Putamen (tissue), 1 donor: ENCODE data around the gene ANKRD28.
"Not testable (repeated sequence)": the region's sequence is repeated elsewhere in the genome, so short reads cannot be mapped to it uniquely, and the experiment has no call there.

Experiments used
- DNase-seq: peaks from one replicate; pipeline ENCODE4 v3.0.0-alpha.2; 2016; ENCODE audit warnings: low spot score

The ANKRD28 gene

DNA sequence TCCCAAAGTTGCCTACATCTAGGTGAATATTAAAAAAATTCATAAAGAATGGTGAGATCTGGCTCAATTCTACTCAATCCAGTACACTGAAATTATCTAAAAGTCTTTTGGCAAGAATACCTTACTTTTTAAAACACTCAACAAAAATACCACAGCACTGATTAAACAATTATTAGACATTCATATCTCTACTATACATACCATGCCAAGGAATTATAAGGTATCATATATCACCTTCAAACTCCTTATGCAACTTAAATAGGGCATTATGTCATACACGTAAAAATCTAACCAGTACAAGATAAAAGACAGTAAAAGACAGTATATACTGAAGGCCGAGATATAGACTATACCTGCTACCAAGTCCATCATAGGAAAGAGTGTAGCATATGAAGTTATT lies 6.1 kb upstream of the ANKRD28 start:
- DNase-seq: no peak

DNA sequence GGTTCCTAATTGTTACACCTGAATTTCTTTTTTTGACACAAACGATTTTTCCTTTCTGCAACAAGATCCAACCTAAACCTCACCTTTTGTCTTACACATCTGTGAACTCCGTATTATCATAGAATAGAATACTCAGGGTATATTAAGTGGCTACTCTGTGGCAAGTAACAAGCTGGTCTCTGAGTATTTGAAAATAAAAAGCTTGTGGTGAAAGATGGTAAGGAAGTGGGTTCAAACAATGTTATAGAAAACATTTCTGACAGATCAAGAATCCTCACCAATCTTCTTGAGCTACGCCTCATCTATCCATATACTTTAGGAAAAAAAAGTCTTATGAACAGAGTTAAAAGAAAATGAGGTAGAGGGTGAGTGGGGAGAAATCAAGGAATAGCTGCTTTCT lies 3.5 kb upstream of the ANKRD28 start:
- no peak for DNase-seq

DNA sequence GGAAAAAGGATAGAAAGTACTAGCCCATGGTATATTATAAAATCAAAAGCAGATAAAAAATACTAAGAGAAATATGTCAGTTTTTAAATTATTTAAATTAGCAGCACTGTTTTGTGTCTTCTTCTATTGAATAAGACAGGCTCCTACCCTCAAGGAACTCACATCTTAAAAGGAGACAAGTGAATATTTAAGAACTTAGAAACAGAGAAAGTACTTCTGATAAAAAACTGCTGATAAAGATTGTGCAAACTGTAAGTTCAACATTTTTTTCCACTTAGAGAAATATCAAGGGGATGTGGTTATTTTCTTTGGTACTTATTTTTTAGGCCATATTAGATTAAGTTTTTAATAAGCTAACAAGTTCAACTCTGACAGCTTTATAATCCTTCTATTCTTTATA lies 3.0 kb upstream of the ANKRD28 start:
- DNase-seq: no peak

DNA sequence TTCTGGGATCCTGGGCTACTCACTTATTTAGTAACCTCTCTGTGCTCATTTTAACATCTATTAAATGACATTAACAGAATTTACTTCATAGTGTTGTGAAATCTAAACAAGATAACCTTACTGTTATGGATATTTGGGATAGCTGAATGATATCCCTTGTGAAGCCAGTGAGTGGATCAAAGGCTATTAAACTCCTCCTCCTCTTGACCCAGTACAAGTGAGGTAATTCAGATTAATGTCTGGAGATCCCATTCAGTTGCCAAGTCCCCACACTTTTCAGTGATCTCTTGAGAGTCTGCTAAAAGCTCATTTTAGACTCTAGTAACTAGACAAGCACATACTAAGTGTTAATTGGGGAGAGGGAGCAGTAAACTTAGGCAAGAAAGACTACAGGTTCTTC lies 2.5 kb upstream of the ANKRD28 start:
- DNase-seq: no peak

DNA sequence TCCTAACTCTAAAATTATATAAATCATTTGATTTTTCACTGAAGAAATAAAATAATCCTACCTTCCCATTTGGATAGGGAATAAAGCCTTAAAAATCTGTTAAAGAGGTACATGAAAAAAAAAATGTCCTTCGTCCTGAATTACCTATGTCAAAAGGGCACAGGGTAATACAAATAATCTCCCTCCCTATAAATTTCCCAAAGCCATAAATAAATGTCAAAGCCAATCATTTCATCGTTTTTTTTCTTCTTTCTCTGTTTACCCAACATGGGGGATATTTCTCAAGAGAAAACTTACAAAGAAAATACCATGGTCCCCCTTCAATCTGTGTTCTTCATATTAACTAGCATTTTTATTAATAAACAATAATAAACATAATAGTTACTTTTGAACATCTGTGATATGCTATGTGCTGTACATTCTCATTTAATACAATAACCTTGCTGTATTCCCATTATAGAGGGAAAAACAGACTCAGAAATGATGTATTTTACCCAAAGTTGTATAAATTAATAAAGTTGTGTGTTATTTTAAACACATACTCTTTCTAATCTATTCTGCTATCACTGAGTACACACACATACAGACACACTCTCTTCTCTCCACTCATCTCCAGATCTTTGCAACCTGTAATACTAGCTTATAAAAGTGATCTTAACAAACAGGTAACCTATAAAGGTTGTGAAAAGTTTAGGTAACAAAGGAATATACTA lies 910 bp upstream of the ANKRD28 start:
- no peak for DNase-seq

DNA sequence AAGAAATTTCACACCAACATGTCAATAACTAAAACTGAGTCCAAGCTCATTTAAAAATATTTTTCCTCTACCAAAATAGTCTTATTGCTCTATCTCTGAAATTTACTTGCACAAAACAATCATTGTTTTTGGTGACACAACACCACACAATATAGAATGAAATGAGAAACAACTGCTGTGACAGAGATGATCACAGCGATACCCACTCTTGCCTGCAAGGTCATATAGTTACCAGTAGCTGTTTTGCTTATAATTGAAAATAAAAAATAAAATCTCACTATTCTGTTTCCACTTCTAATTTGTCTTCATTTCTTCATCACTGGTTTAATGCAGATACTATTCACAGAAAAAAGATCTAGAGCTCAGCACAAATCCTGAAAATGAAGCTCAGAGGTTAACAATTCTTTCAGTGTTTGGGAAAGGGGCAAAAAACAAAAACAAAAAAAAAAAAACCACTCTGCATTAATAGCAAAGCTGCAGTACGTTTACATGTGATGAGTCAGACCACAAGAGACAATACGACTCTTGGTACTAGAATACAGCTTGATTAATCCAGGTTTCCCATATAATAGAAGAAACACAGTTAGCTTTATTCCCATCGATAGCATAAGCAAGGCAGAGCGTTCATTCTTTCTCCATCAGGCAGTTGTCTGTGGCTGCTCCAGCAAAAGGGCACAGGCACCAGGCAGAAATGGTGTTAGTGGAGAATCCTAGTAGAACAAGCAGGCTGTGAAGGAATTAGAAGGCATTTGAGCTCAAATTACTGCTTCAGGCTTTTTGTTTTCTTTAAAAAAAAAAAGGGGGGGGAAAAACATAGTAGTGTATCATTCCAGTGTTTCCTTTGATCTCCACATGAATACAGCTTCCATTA lies 773 bp downstream of the ANKRD28 start:
- DNase-seq: peak; percentile 73

DNA sequence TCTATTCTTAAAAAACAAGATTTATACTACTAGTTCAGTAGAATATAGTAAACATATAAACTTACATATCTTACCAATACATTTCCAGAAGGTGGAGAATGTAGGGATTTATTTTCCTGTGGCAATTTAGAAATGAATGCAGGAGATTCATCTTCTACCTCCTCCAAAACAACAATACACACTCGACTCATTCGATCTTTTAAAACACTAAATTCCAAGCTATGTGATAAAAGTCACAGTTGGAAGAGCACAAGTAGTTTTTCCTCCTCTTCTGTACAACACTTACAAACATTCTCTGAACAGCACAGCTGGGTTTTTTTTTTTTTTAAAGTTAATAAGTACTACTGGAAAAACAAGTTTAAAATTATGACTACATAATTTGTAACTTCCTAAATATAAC lies 1.4 kb downstream of the ANKRD28 start:
- DNase-seq: no peak

DNA sequence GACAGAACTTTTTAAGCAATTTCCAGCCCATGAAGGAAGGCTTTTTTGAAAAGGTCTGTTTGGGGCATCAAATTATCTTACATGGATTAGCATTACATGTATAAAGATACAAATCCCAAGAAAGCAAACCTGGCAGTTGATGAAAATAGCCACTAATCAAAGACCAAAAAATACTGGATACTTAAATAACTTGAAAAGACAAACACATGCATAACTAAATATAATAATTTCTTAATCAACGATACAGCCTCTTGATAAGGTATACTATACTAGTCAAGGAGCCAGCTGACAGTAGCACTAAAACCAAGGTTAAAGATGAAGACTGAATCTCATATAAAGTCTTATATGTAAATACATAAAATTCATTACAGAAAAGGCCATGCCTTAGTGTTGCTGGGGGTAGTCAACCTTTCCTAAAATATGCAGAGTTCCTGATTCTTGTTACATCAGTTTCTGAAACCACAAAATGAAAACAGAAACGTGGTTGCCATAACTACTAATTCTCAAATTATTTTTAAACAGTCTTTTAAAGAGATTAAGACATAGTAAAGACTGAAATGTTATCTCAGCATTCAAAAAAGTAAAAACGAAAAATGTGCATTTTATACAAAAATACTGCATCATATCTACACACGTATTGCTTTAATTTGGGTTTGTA lies 2.0 kb downstream of the ANKRD28 start:
- DNase-seq: no peak

DNA sequence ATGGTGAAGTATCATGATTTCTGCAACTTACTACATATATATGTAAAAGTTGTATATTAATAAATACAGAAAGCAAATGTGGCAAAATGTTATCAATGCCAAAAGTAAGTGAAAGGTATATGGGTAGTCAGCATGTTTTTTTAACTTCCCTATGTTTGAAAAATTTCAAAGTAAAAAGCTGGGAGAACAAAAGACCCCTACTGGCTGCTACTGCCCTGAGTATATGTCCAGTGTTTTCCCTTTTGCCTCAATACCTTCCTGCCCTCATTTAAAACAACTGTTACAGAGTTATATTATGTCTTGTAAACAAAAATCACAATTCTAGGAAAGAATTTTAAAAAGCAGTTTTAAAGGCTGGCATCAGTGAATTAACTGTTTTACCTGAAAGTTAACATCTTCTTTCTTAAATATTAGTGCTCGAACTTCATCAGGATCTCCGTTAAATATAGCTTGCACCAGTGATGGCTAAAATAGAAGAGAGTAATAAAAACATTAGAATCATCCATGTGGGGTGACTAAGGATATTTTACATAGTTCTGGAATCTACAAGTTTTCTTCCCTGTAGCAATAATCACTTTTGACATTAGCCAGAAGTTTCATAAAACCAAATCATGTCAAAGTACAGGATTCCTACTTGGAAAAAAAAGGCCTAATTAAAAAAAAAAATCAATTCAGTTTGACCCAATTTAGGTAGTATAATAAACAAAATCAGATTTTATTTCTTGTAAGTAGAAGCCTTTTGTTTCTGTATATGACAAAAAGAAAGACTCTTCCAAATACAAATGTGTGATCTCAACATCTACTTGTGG lies 2.7 kb downstream of the ANKRD28 start:
- no peak for DNase-seq

DNA sequence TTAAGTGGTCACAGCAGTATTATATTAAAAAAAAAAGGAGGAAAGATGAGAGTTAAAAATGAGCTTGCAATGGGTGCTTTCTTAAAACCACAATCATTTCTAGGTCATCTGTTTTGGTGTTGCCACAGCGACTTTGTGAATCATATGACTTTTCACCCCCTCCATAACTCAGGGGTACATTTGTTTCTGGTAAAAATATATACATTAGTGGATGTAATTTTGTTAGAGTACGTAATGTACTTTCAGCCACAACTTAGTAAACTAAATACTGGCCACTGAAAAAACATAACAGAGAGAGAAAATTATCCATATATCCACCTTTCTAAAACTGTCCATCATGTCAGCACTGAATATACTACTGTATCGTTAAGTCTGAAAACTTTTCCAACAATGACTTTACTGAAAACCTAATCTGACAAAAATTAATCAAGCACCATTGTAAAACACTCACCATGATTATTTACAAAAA lies 3.4 kb downstream of the ANKRD28 start:
- DNase-seq: no peak

DNA sequence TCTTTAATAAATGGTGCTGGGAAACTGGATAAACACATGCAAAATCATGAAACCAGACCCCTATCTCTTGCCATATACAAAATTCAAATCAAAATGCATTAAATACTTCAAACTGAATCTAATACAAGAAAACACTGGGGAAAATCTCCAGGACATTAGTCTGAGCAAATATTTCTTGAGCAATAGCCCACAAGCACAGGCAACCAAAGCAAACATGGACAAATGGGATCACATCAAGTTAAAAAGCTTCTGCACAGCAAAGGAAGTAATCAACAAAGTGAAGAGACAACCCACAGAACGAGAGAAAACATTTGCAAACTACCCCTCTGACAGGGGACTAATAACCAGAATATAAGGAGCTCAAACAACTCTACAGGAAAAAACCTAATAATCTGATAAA lies 6.3 kb downstream of the ANKRD28 start:
- DNase-seq: no peak

DNA sequence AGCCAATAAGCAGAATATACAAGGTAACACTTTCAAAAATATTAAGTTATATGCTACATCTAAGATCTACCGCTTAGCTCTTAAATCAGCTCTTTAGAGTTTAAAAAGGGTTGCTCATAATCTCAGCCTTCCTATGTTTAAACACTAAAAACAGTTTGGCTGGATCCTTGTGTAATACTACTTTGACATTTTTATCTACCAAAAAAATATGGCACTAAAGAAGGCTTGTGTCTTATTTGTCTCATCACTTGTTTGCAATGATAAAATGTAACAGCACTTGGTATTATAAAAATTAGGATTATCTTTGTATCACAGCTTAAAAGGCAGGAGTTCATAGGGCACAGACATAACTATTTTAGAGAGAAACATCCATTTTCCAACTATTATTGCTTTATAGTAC lies 9.8 kb downstream of the ANKRD28 start:
- DNase-seq: no peak

DNA sequence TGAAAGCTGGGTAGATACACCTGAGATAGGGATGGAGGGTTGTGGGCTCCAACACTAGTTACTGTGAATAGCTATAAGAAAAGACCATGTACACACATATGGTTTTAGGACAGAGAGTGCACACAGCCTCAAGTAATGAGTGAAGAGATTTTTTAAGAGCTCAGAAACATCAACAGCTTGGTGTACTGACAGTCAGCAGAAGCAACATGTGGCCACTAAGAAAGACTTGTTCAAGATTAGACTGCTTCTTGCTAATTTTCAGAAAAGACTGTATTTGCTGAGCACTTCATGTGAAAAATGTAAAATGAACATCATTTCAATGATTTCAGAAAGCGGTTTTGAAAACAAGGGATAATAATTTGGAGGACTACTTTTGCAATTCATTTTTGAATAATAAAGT lies 10.3 kb downstream of the ANKRD28 start:
- DNase-seq: no peak

DNA sequence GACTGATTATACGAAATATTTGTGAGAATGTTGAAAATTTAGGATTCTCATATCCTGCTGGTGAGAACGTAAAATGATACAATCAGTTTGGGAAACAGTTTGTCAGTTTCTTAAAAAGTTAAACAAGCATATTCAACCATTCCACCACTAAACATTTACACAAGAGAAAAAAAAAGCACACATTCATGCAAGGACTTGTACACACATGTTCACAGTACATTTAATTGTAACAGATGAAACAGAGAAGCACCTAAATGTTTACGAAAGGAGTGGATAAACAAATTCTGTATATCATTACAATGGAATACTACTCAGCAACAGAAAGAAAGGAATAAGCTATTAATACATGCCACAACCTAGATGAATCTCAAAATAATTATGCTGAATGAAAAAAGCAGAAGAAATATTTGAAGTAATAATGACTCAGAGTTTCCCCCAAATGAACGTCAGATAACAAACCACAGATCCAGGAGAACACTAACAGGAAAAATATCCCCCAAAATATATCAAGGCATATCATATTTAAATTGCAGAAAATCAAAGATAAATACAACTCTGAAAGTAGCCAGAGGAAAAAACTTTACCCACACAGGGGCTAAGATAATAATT lies 14.3 kb downstream of the ANKRD28 start:
- no peak for DNase-seq

DNA sequence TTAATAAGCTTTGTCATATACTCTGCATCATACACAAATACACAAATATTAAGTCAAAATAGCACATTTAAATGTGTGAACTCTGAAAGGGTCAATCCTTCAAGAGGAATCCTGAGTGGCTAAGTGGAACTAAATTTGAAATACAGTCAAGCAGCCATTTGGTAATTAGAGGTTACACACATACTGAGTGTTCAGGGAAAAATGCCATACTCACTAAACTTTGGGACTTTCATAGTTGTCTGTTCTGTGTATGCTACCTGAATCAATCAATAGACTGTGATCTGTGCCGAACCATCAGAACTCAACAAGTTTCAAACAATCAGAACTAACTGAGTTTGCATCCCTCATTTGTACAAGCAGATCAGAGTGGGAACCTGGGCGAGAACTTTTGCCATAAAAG lies 15.3 kb downstream of the ANKRD28 start:
- no peak for DNase-seq

DNA sequence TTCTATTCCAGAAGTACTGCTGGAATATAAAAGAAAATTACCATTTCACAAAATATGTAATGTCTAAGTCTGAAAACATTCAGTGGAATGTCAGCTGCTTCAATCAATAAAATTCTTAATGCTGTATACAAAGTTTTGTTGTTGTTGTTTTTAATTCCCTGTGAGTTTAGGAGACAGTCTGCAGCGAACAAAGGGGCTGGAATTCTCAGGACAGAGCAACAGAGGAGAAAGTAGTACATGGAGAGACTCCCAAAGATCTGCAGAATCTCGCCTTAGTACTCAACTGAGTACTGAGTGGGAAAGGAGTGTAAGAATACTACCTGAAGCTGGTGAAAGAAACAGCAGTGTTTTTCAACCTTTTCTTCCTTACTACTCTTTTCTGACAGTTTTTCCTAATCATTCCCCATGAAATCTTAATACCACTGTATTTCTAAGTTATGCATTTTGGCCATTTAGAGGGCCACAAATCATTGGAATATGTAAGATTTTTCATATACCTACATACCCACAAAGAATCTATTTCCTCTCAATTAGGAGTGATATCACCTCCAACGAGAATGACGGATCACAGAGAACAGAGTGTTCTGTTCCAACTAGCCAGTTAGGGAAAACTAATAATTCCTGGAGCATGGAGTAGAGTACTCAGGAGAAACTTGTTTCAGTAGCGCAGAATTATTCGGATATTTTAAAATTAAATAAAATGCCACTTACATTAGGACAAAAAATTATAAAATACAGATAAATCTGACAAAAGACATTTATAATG lies 16.0 kb downstream of the ANKRD28 start:
- no peak for DNase-seq

DNA sequence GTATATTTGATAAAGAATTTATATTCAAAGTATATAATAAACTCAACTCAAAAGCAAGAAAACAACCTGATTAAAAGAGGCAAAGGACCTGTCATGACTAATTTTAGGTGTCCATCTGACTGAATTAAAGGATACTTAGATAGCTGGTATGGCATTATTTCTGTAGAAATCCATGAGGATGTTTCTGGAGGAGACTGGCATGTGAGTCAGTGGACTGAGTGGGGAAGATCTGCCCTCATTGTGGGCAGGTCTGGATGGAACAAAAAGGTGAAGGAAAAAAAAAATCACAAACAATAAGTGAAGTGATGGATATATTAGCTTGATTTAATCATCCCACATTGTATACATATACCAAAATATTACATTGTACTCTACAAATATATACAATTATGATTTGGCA lies 16.6 kb downstream of the ANKRD28 start:
- DNase-seq: no peak

DNA sequence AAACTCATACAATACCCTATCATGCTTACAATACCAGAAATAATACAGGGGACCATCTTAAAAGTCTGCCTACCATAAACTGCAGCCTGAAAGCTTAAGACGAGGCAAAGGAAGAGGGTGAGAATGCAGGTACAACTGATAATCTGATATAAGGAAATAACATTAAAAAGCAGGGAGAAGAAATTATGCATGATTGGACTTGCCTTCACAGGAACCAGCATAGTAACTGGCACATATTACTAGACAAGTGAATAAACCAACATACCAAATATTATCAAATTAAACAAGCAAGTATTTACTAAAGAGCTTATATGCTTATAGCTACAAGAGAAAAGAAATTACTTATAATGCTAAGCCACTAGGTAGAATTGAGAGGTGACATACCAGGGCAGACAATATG lies 18.7 kb downstream of the ANKRD28 start:
- no peak for DNase-seq

DNA sequence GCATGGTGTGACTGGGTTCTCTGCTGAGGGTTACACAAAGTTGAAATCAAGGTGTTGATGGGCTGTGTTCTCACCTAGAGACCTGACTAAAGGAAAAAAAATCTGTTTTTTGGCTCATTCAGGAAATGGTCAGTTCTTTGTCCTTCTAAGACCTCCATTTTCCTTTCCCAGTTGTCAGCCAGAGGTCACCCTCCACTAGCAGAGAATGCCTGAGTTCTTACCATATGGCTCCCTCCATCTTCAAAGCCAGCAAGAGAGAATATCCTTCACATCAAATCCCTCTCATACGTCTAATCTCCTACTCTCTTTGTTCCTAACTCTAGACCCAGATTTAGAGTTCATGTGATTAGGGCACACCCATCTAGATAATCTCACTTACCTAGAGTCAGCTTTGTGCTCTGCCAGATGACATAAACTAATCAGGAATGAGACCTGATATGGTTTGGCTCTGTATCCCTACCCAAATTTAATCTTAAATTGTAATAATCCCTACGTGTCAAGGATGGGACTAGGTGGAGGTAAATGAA lies 19.4 kb downstream of the ANKRD28 start:
- no peak for DNase-seq

DNA sequence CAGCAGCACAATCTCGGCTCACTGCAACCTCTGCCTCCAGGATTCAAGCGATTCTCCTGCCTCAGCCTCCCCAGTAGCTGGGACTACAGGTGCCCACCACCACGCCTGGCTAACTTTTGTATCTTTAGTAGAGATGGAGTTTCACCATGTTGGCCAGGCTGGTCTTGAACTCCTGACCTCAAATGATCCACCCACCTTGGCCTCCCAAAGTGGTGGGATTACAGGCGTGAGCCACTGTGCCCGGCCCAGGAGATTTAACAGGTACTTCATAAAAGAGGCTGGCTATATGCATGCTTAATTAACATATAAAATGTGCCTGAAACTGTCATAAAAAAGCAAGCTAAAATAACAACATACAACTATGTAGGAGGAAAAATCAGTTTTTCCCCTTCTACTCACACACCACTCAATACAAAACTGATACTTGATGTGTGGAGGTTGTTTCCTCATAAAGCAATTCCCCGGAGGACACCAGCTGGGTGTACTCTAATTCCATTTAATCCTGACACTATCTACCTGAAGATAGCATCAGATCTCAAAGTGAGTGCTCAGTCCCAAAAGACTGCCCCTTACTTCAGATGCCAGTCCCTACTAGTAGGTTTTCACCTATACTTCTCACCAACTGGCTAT lies 22.7 kb downstream of the ANKRD28 start:
- not testable (repeated sequence) for DNase-seq
